HG03378 (cell line): Measurements from ENCODE around the gene OR6F1.
"Not testable (repeated sequence)": the region's sequence is repeated elsewhere in the genome, so short reads cannot be mapped to it uniquely, and the experiment has no call there.

Source experiments
- ATAC-seq: cut with Tn5 transposase; IDR thresholded peaks from one replicate; pipeline ENCODE4 v1.9.1; 2021; ENCODE audit warnings: mild to moderate bottlenecking, moderate library complexity; ENCODE audit not compliant: unreplicated experiment

OR6F1 gene

GRCh38 chr1:247716546-247716945, at the start of gene OR6F1:
TSS of gene OR6F1 (minus strand) at chr1:247716646. CDS start at chr1:247712755, 3,891 bp downstream.
- ATAC-seq, result no peak

GRCh38 chr1:247760456-247760855, 44.0 kb upstream of the OR6F1 start, which contains the start of gene OR1C1:
TSS of gene OR1C1 (minus strand) at chr1:247760556. CDS start at chr1:247758406, 2,150 bp downstream.
- no peak for ATAC-seq

DNA sequence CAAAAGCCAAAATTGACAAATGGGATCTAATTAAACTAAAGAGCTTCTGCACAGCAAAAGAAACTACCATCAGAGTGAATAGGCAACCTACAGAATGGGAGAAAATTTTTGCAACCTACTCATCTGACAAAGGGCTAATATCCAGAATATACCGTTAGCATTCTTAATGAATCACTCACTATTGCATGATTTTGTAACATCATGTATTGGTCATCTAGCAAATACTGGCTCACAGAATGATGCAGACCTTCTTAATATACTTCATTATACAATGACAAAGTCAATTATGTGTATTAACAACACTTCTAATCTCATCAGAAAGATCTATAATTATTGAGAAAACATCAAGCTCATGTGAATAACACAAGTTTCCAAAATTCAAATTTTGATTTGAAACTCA, 37.9 kb upstream of the OR6F1 start:
- ATAC-seq, result not testable (repeated sequence)

DNA sequence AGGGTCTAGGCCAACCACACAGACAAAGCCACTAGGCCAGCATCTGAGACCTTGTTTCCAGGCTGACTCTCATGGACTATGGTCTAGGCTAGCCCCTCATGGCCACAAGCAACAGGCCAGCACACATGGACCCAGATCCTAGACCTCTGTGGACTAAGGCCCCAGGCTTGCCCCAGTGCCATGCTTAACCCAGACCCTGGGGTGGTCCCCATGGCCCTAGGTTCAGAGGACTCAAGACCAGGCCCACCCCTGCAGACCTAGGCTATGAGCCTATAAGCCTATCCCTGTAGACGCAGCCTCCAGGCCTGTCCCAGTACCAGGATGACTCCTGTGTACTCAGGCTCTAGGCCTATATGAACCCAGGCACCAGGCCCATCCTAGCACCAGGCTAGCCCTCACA, 33.4 kb upstream of the OR6F1 start:
- ATAC-seq, result no peak

DNA sequence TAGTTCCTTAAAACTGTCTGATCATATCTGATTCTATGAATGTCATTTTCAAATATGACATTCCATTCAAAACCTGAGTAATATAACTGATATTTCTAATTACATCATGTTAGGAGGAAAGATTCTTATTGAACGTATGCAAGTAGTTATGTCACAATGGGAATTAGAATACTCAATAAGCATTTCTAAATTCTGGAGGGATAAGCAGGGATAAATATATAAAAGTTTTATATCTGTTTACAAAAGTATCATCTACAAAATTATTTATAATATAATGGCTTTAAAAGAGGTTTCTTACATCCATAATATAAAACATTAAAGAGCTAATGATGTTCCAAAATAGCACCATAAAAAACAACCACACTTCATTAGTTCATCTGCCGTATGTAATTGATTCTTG, 31.6 kb upstream of the OR6F1 start, which contains the start of gene OR14A2:
Gene OR14A2, minus strand, starts transcription at position 101 of the 400 bp plus-strand sequence.
- ATAC-seq, result no peak

- ATAC-seq, result no peak
These were observed 31.2 kb upstream of the OR6F1 start for GRCh38 chr1:247747616-247748015.

GRCh38 chr1:247746391-247746935, 30.0 kb upstream of the OR6F1 start:
- no peak for ATAC-seq

- ATAC-seq, result not testable (repeated sequence)
These were observed 25.8 kb upstream of the OR6F1 start for GRCh38 chr1:247742215-247742760.

GRCh38 chr1:247741756-247742155, 25.3 kb upstream of the OR6F1 start:
- ATAC-seq, result no peak

GRCh38 chr1:247740721-247741120, 24.3 kb upstream of the OR6F1 start:
- no peak for ATAC-seq

- no peak for ATAC-seq
These were observed 21.9 kb upstream of the OR6F1 start, which contains the start of gene OR14K1 for GRCh38 chr1:247738315-247738714. TSS of gene OR14K1 (plus strand) at chr1:247738615. CDS start at chr1:247738615, 0 bp downstream.

GRCh38 chr1:247721222-247721621, 4.8 kb upstream of the OR6F1 start:
- ATAC-seq, result no peak

DNA sequence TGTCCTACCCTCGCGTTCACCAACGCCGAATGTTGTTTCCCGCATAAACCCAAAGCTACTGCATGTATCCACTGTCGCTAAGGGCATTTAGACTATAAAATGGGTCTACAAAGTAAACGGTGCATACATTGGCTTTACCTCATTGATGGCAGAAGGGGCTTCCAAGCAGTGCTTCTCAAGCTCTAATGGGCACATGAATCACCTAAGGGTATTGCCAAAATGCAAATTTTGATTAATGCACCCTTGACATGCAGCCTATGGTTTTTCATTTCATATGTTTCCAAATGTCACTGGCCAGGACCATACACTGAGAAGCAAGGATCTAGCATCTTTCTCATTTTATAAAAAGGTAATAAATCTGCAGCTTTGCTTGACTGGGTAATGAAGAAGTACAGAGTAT, 2.7 kb downstream of the OR6F1 start:
- no peak for ATAC-seq

DNA sequence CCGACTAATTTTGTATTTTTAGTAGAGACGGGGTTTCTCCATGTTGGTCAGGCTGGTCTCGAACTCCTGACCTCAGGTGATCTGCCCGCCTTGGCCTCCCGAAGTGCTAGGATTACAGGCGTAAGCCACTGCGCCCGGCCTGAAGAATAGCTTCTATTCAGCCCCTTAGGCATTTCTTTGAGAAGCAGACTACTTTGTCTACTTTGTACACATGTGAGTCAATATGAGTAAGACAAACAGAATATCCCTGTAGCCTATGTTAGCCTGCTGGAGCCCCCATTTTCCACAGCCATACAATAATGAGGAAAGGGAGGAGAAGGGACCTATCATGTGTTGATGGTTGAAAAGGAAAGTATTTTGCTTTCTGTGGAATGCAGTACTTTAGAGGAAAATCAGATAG, 5.8 kb downstream of the OR6F1 start:
- ATAC-seq, result not testable (repeated sequence)

GRCh38 chr1:247701338-247701737, 15.1 kb downstream of the OR6F1 start:
- ATAC-seq, result no peak

GRCh38 chr1:247681288-247681897, 35.1 kb downstream of the OR6F1 start:
- ATAC-seq, result peak; percentile 94

GRCh38 chr1:247680171-247680570, 36.3 kb downstream of the OR6F1 start:
- no peak for ATAC-seq

DNA sequence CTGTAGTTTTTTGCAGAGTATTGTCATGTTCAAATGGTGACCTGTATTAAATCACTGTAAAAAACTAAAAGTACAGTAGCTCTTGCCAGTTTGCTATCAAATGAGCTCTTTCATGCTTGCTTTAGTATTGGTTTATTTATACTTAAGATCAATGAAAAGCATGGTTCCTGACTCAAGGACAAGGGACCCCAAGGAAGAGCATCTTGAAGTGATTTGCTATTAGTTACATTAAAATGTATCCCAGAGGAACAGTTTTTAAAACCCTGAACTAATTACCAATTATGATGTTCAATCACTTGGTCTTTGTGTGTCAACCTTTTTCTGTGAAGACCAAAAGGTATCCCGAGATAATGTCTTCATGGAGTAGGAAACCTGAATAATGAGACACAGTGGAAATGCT, 36.8 kb downstream of the OR6F1 start, which contains the start of gene OR13G1:
Gene OR13G1, minus strand, starts transcription at position 101 of the 400 bp plus-strand sequence. CDS start 6,698 bp downstream, outside the sequence.
- no peak for ATAC-seq

- no peak for ATAC-seq
These were observed 47.2 kb downstream of the OR6F1 start for GRCh38 chr1:247669225-247669624.
